ENCODE results near the gene ZBED1. TPM values are rescaled to one million over a fixed set of nuclear protein-coding genes. Genes with fewer than 3 reads are reported as not detected.
"Not testable (repeated sequence)": the region's sequence is repeated elsewhere in the genome, so short reads cannot be mapped to it uniquely, and the experiment has no call there.

ZBED1 gene
- total and polyA plus RNA-seq, 2 donors (not counting 1 experiment from before 2014, with no cell fraction given): 14.5 to 24.8 TPM

DNA sequence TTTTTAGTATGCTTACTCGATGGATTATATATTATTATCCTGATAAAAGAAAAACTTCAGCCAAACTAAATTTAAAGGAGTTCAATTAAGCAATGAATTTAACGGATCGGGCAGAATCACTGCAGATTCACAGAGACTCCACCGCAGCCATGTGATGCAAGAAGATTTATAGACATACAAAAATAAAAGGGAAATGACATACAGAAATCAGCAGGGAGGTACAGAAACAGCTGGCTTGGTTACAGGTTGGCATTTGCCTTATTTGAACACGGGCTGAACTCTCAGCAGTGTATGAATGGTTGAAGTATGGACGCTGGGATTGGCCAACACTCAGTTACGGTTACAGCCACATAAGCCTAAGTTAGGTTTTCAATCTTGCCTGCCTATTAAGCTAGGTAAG lies 35.4 kb upstream of the ZBED1 start:
- no peak overlapping the region for H3K27ac ChIP-seq (ENCODE audit: insufficient read depth, low read length)
- TF ChIP-seq, protein P1, sequence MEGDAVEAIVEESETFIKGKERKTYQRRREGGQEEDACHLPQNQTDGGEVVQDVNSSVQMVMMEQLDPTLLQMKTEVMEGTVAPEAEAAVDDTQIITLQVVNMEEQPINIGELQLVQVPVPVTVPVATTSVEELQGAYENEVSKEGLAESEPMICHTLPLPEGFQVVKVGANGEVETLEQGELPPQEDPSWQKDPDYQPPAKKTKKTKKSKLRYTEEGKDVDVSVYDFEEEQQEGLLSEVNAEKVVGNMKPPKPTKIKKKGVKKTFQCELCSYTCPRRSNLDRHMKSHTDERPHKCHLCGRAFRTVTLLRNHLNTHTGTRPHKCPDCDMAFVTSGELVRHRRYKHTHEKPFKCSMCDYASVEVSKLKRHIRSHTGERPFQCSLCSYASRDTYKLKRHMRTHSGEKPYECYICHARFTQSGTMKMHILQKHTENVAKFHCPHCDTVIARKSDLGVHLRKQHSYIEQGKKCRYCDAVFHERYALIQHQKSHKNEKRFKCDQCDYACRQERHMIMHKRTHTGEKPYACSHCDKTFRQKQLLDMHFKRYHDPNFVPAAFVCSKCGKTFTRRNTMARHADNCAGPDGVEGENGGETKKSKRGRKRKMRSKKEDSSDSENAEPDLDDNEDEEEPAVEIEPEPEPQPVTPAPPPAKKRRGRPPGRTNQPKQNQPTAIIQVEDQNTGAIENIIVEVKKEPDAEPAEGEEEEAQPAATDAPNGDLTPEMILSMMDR (conservative IDR thresholded peaks at IDR 0.05 in 1 of 2, IDR thresholded peaks at IDR 0.05 in 1 of 2; ENCODE audit: low read depth in 1 of 2, low read length in 2 of 2): no peak
- TF ChIP-seq EZH2 (IDR thresholded peaks at IDR 0.05; ENCODE audit: low read length, missing control alignments): no peak

DNA sequence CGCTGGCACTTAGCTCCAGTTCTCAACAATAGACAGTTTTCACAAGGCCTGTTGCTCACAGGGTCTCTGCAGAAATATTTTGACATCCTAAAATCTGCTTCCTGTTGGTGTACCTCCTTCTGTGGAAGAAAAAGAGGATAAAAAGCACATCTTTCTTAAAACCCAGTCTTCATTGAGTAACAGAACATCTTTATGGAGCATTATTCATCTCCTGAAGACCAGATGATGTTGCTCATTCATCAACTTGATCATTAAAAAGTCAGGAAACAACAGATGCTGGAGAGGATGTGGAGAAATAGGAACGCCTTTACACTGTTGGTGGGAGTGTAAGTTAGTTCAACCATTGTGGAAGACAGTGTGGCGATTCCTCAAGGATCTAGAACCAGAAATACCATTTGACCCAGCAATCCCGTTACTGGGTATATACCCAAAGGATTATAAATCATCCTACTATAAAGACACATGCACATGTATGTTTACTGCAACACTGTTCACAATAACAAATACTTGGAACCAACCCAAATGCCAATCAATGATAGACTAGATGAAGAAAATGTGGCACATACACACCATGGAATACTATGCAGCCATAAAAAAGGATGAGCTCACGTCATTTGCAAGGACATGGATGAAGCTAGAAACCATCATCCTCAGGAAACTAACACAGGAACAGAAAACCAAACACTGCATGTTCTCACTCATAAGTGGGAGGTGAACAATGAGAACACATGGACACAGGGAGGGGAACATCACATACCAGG lies 33.7 kb upstream of the ZBED1 start:
- H3K27me3 ChIP-seq (ENCODE audit: control insufficient read depth, insufficient read depth, low read length); H3K4me2 ChIP-seq (ENCODE audit: extremely low read depth, insufficient read depth, low read length); H3K4me3 ChIP-seq (replicated peaks in 1 of 4; ENCODE audit: control extremely low read depth in 1 of 4, insufficient read depth in 1 of 4, low read depth in 3 of 4, low read length in 4 of 4); H3K9ac ChIP-seq (ENCODE audit: insufficient read depth, low read length); DNase-seq (ENCODE audit: low read depth in 2 of 2); H3K27ac ChIP-seq (ENCODE audit: insufficient read depth, low read length); H4K20me1 ChIP-seq (ENCODE audit: control insufficient read depth, extremely low read depth, insufficient read depth, low read length); H2AFZ ChIP-seq (ENCODE audit: low read length); H3K9me3 ChIP-seq (ENCODE audit: control insufficient read depth, insufficient read depth, low read depth, low read length); H3K4me1 ChIP-seq (ENCODE audit: control insufficient read depth, extremely low read depth, insufficient read depth, low read length); H3K36me3 ChIP-seq (ENCODE audit: control insufficient read depth, insufficient read depth, low read length); H3K79me2 ChIP-seq (ENCODE audit: control insufficient read depth, insufficient read depth, low read length): not testable (repeated sequence)

More for the DNA sequence above, 35.4 kb upstream of the ZBED1 start:
- no peak overlapping the region for H2AFZ ChIP-seq (ENCODE audit: low read length)
- H3K27me3 ChIP-seq (ENCODE audit: control insufficient read depth, insufficient read depth, low read length): no peaks in the 10 kb centered on the region
- no peaks in the 10 kb centered on the region for H3K36me3 ChIP-seq (ENCODE audit: control insufficient read depth, insufficient read depth, low read length)
- H3K9me3 ChIP-seq (ENCODE audit: control insufficient read depth, insufficient read depth, low read depth, low read length): no peaks in the 10 kb centered on the region
- no peaks in the 10 kb centered on the region for H3K79me2 ChIP-seq (ENCODE audit: control insufficient read depth, insufficient read depth, low read length)
- no peak overlapping the region for H3K9ac ChIP-seq (ENCODE audit: insufficient read depth, low read length)
- H3K4me2 ChIP-seq (ENCODE audit: extremely low read depth, insufficient read depth, low read length): no peak overlapping the region
- DNase-seq (ENCODE audit: low read depth in 2 of 2): no peak
- no peaks in the 10 kb centered on the region for H4K20me1 ChIP-seq (ENCODE audit: control insufficient read depth, extremely low read depth, insufficient read depth, low read length)
- H3K4me3 ChIP-seq (replicated peaks in 1 of 4; ENCODE audit: control extremely low read depth in 1 of 4, insufficient read depth in 1 of 4, low read depth in 3 of 4, low read length in 4 of 4): no peak overlapping the region
- H3K4me1 ChIP-seq (ENCODE audit: control insufficient read depth, extremely low read depth, insufficient read depth, low read length): no peaks in the 10 kb centered on the region

DNA sequence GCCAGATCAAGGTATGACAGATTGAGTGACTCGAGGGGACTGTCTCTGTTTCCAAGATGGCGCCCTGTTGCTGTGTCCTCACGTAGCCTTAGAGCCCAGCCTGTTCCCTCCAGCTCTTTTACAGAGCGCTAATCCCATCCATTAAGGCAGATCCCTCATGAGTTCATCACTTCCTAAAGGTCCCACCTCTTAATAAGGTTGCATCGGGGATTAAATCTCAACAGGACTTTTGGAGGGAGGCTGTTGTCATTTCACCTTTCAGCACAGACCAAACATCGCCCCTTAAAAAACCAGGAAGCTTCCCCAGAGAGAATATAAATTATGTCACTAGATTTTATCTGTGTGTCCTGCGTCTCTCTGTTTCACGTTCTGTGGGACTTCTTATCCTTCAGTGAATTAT lies 32.6 kb upstream of the ZBED1 start:
- DNase-seq (ENCODE audit: low read depth in 2 of 2): no peak
- H3K4me1 ChIP-seq (ENCODE audit: control insufficient read depth, extremely low read depth, insufficient read depth, low read length): no peaks in the 10 kb centered on the region
- no peak overlapping the region for H2AFZ ChIP-seq (ENCODE audit: low read length)
- H3K36me3 ChIP-seq (ENCODE audit: control insufficient read depth, insufficient read depth, low read length): no peaks in the 10 kb centered on the region
- no peak overlapping the region for H3K4me3 ChIP-seq (replicated peaks in 1 of 4; ENCODE audit: control extremely low read depth in 1 of 4, insufficient read depth in 1 of 4, low read depth in 3 of 4, low read length in 4 of 4)
- H4K20me1 ChIP-seq (ENCODE audit: control insufficient read depth, extremely low read depth, insufficient read depth, low read length): no peaks in the 10 kb centered on the region
- H3K27ac ChIP-seq (ENCODE audit: insufficient read depth, low read length): no peak overlapping the region
- TF ChIP-seq, protein P1 (conservative IDR thresholded peaks at IDR 0.05 in 1 of 2, IDR thresholded peaks at IDR 0.05 in 1 of 2; ENCODE audit: low read depth in 1 of 2, low read length in 2 of 2): no peak
- TF ChIP-seq EZH2 (IDR thresholded peaks at IDR 0.05; ENCODE audit: low read length, missing control alignments): no peak
- H3K4me2 ChIP-seq (ENCODE audit: extremely low read depth, insufficient read depth, low read length): no peak overlapping the region
- no peak overlapping the region for H3K9ac ChIP-seq (ENCODE audit: insufficient read depth, low read length)
- no peaks in the 10 kb centered on the region for H3K79me2 ChIP-seq (ENCODE audit: control insufficient read depth, insufficient read depth, low read length)
- no peaks in the 10 kb centered on the region for H3K27me3 ChIP-seq (ENCODE audit: control insufficient read depth, insufficient read depth, low read length)
- no peaks in the 10 kb centered on the region for H3K9me3 ChIP-seq (ENCODE audit: control insufficient read depth, insufficient read depth, low read depth, low read length)
